Caco-2 (cell line): ENCODE measurements around the gene SORBS1. TPM values are rescaled to one million over a fixed set of nuclear protein-coding genes. Genes with fewer than 3 reads are reported as not detected.
A peak's percentile ranks its signal among the peaks of the same experiment; 100 is the strongest.

ENCODE experiments used
- BruUV-seq: library from RNA; stranded (reverse); fragments of 400-500 nt; replicated peaks from 2 replicates; lab custom pipeline; 2021; lab: Mats Ljungman, UMichigan
- CTCF ChIA-PET: fragments of 300-600 bp; sonication (Branson Sonifier 250); formaldehyde crosslinking; loops from one replicate; lab custom pipeline; 2022; ENCODE audit warnings: antibody characterized with exemption; lab: Charles Lee
- POLR2A ChIA-PET: fragments of 300-600 bp; sonication (Branson Sonifier 250); formaldehyde crosslinking; loops from one replicate; lab custom pipeline; 2022; ENCODE audit warnings: antibody characterized with exemption; lab: Charles Lee
- DNase-seq, 2 experiments: peaks; one replicate each; pipeline versions ENCODE4 v3.0.0 to v3.0.0-alpha.2; 2020 to 2022
- H3K27me3 ChIP-seq: replicated peaks from 2 replicates; pipeline ENCODE4 v1.6.0; 2011; ENCODE audit warnings: low read length; ENCODE audit not compliant: control insufficient read depth, insufficient read depth
- H3K36me3 ChIP-seq: 2 replicates; pipeline ENCODE4 v1.5.1; 2011; ENCODE audit warnings: low read length; ENCODE audit not compliant: control insufficient read depth, insufficient read depth
- H3K4me1 ChIP-seq: fragments of 250-450 bp; sonication (Bioruptor Pico); 2 replicates; pipeline ENCODE4 v1.5.1; 2020; ENCODE audit warnings: mild to moderate bottlenecking
- H3K4me3 ChIP-seq: 2 replicates; pipeline ENCODE4 v1.5.1; 2011; ENCODE audit warnings: low read depth, mild to moderate bottlenecking, control low read depth, low read length
- H3K9me3 ChIP-seq: fragments of 250-450 bp; sonication (Bioruptor Pico); 2 replicates; pipeline ENCODE4 v1.5.1; 2020; ENCODE audit warnings: mild to moderate bottlenecking, moderate library complexity
- H3K27ac Mint-ChIP-seq: one replicate; pipeline ENCODE4 v1.8.0; 2022; ENCODE audit warnings: mixed read lengths; ENCODE audit not compliant: unreplicated experiment
- H3K27me3 Mint-ChIP-seq: one replicate; pipeline ENCODE4 v1.8.0; 2022; ENCODE audit warnings: mixed read lengths; ENCODE audit not compliant: insufficient read depth, unreplicated experiment
- H3K36me3 Mint-ChIP-seq: one replicate; pipeline ENCODE4 v1.8.0; 2022; ENCODE audit warnings: mild to moderate bottlenecking, mixed read lengths; ENCODE audit not compliant: insufficient read depth, unreplicated experiment
- H3K4me1 Mint-ChIP-seq: one replicate; pipeline ENCODE4 v1.8.0; 2022; ENCODE audit warnings: low read depth, mixed read lengths; ENCODE audit not compliant: unreplicated experiment
- H3K4me3 Mint-ChIP-seq: one replicate; pipeline ENCODE4 v1.8.0; 2022; ENCODE audit warnings: mild to moderate bottlenecking, moderate library complexity, mixed read lengths; ENCODE audit not compliant: unreplicated experiment
- H3K9me3 Mint-ChIP-seq: one replicate; pipeline ENCODE4 v1.8.0; 2022; ENCODE audit warnings: mixed read lengths; ENCODE audit not compliant: unreplicated experiment
- intact Hi-C: fragments of 100-400 bp; cut with micrococcal nuclease; formaldehyde crosslinking; loops from one replicate; pipeline ENCODE4 v1.10.0; 2022; ENCODE audit not compliant: unreplicated experiment
- total RNA-seq: library from RNA; stranded (reverse); gene quantifications from 2 replicates; pipeline ENCODE4 v1.2.3, GENCODE V29; 2022
- TF ChIP-seq, protein P1 (sequence below), 2 experiments: fragments of 200-600 bp in 1 of 2; IDR thresholded peaks; 1 replicate in 1 of 2; 2 replicates in 1 of 2; pipeline versions ENCODE4 v1.5.1 to v1.8.0; 2011 to 2022; ENCODE audit warnings: antibody characterized with exemption in 1 of 2, control low read depth in 1 of 2, inconsistent platforms in 1 of 2, low read depth in 1 of 2, low read length in 1 of 2, mild to moderate bottlenecking in 1 of 2, moderate library complexity in 1 of 2; ENCODE audit not compliant: insufficient read depth in 1 of 2, severe bottlenecking in 1 of 2, unreplicated experiment in 1 of 2

SORBS1 gene
- total RNA-seq, 1 experiment from 2014 or later, result 39.3 TPM

DNA sequence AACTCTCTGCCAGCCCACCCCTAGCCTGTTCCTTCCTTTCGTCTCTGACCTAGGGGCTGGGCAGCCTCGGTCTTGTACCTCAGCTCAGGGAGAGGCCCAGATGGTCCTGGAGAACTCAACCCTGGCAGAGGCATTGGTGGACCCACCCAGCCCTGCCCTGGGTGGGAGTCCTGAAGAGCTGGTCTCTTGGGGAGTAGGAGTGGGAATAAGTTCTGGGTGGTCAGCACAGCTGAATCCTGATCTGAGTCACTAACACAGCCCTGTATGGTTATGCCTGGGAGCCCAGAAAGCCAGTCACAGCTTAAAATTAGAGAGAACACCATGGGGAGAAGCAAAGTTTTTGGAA lies 84.0 kb downstream of the SORBS1 start:
- Histone ChIP-seq H3K4me1 (peaks cover 94% of the 10 kb centered on the region), H3K4me3 (no peak overlapping the region), H3K27me3 (no peaks in the 10 kb centered on the region), H3K36me3 (peaks cover 1% of the 10 kb centered on the region; the same call in 1 of the 2 replicates), H3K9me3 (no peaks in the 10 kb centered on the region)
- Mint-ChIP-seq H3K9me3 (no peaks in the 10 kb centered on the region), H3K4me3 (peak overlapping the region; percentile 6), H3K4me1 (peaks cover 54% of the 10 kb centered on the region), H3K27me3 (no peaks in the 10 kb centered on the region), H3K36me3 (no peaks in the 10 kb centered on the region), H3K27ac (peak overlapping the region; percentile 94)
- BruUV-seq, result no TSS peak
- ChIA-PET CTCF (interaction anchor here (1.1 kb wide), 1 partner anchor 10 kb away, joined by 3 read pairs; no protein-coding TSS in a partner anchor), POLR2A (no interaction called here)
- intact Hi-C loops, result no loop called here
- TF ChIP-seq, protein P1, sequence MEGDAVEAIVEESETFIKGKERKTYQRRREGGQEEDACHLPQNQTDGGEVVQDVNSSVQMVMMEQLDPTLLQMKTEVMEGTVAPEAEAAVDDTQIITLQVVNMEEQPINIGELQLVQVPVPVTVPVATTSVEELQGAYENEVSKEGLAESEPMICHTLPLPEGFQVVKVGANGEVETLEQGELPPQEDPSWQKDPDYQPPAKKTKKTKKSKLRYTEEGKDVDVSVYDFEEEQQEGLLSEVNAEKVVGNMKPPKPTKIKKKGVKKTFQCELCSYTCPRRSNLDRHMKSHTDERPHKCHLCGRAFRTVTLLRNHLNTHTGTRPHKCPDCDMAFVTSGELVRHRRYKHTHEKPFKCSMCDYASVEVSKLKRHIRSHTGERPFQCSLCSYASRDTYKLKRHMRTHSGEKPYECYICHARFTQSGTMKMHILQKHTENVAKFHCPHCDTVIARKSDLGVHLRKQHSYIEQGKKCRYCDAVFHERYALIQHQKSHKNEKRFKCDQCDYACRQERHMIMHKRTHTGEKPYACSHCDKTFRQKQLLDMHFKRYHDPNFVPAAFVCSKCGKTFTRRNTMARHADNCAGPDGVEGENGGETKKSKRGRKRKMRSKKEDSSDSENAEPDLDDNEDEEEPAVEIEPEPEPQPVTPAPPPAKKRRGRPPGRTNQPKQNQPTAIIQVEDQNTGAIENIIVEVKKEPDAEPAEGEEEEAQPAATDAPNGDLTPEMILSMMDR (IDR thresholded peaks at IDR 0.05; ENCODE audit: insufficient read depth in 1 of 2, low read depth in 1 of 2, low read length in 1 of 2, severe bottlenecking in 1 of 2, unreplicated experiment in 1 of 2), result no peak
- no peak for DNase-seq

DNA sequence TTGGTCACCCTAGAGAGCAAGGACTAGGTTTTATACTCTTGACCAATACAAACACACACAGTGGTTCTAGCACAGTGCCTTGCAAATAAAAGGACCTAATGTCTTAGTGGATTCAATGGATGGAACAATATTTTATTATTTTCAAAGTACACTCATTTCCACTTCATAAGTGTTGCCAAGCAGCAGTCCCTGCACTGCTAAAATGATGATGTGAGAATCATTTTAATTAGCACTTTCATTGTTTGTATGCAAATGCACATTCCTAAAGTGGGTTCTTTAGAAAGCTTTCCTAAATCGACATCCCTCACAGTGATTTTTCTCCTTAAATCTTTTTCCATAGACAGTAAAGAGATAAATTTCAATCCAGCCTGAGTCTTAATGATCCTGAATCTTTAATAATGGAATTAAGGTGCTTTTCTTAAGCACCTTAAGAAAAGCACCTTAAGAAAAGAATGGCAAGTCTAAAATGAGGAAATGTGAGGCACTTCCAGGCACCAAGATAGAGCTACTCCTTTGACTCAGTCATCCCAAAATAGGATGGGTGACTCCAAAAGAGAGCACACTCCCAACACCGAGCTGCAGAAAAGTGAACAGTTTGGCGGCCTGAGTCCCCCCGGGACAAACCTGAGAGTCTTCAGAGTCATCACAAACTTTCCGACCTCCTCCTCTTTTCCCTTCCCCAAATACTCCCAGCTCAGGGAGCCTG lies 84.5 kb downstream of the SORBS1 start:
- DNase-seq, result no peak
- no TSS peak for BruUV-seq
- CTCF ChIA-PET, result no interaction called here
- H3K27me3 ChIP-seq, result no peaks in the 10 kb centered on the region
- intact Hi-C loops, result loop anchor here (1.0 kb wide), 1 partner anchor 9 kb away; no protein-coding TSS in a partner anchor
- peaks cover 3% of the 10 kb centered on the region; the same call in 1 of the 2 replicates for H3K36me3 ChIP-seq
- Mint-ChIP-seq H3K9me3 (no peaks in the 10 kb centered on the region), H3K27me3 (no peaks in the 10 kb centered on the region), H3K27ac (peak overlapping the region; percentile 94), H3K4me3 (peak overlapping the region; percentile 6), H3K4me1 (peaks cover 59% of the 10 kb centered on the region), H3K36me3 (no peaks in the 10 kb centered on the region)
- H3K4me3 ChIP-seq, result no peak overlapping the region
- peaks cover 91% of the 10 kb centered on the region for H3K4me1 ChIP-seq
- TF ChIP-seq, protein P1 (IDR thresholded peaks at IDR 0.05; ENCODE audit: insufficient read depth in 1 of 2, low read depth in 1 of 2, low read length in 1 of 2, severe bottlenecking in 1 of 2, unreplicated experiment in 1 of 2), result no peak
- POLR2A ChIA-PET, result interaction anchor here (1.0 kb wide), 1 partner anchor 28 kb away, joined by 3 read pairs; no protein-coding TSS in a partner anchor
- no peaks in the 10 kb centered on the region for H3K9me3 ChIP-seq

DNA sequence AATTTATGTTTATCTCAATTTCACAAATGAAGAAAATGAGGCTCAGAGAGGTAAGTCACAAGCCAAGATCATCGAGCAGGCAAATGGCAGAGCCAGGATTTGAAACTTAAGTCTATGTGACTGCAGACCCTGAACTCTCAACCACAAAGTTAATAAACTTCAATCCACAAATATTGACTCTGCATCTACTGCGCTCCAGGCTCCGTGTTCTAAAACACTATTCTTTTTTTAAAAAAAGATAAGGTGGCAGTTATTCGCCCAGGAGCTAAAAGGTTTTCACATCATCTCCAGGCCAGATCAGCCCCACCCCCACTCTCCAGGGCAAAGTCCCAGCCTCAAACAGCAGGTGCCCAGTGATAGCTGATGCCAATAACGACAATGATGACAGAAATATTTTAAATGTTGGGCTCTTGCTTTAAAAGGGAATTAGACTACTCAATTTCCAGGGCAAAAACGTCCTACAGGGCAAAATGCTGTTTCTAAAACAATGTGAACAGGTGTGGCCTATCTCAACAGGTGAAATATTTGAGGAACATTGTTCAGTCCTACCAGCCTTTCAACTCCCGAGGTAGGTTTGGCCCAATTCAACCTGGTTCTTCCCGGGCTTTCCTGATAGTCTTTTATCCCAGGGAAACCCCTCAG lies 85.2 kb downstream of the SORBS1 start:
- Histone ChIP-seq H3K27me3 (no peaks in the 10 kb centered on the region), H3K9me3 (no peaks in the 10 kb centered on the region), H3K4me1 (peaks cover 93% of the 10 kb centered on the region), H3K4me3 (no peak overlapping the region), H3K36me3 (peaks cover 3% of the 10 kb centered on the region; the same call in 1 of the 2 replicates)
- Mint-ChIP-seq H3K4me1 (peaks cover 59% of the 10 kb centered on the region), H3K9me3 (no peaks in the 10 kb centered on the region), H3K4me3 (peak overlapping the region; percentile 34), H3K36me3 (no peaks in the 10 kb centered on the region), H3K27ac (peak overlapping the region; percentile 94), H3K27me3 (no peaks in the 10 kb centered on the region)
- ChIA-PET CTCF (interaction anchor here (0.6 kb wide), 1 partner anchor 218 kb away, joined by 3 read pairs; the partner anchor contains the start of gene TCTN3), POLR2A (interaction anchor here (1.0 kb wide), 1 partner anchor 27 kb away, joined by 3 read pairs; no protein-coding TSS in a partner anchor)
- TF ChIP-seq, protein P1 (IDR thresholded peaks at IDR 0.05; ENCODE audit: insufficient read depth in 1 of 2, low read depth in 1 of 2, low read length in 1 of 2, severe bottlenecking in 1 of 2, unreplicated experiment in 1 of 2), result no peak
- BruUV-seq, result no TSS peak
- intact Hi-C loops, result loop anchor here (1.0 kb wide), 1 partner anchor 9 kb away; no protein-coding TSS in a partner anchor
- DNase-seq, result peak; percentile 87 to 91
